Right lobe of liver (tissue), 4 donors: ENCODE measurements around the gene HDAC1.

Experiments used
- POLR2A ChIP-seq: fragments of 450-650 bp; IDR thresholded peaks from one replicate; pipeline ENCODE4 v1.6.1; 2017; ENCODE audit warnings: antibody characterized with exemption, mild to moderate bottlenecking
- TF ChIP-seq, protein P1 (sequence below), 4 donors: fragments of 200-600 bp in 3 of 4; fragments of 450-650 bp in 1 of 4; IDR thresholded peaks; one replicate each; pipeline versions ENCODE4 v1.5.1 to v1.8.0; 2016 to 2022; ENCODE audit warnings: antibody characterized with exemption in 4 of 4, mild to moderate bottlenecking in 2 of 4
- donor health status: DM: no; HTN: no; CAD: no.
- donor health status: DM: no; HTN: no; CAD: no.
- donor health status: DM: no; HTN: yes; CAD: no.

DNA sequence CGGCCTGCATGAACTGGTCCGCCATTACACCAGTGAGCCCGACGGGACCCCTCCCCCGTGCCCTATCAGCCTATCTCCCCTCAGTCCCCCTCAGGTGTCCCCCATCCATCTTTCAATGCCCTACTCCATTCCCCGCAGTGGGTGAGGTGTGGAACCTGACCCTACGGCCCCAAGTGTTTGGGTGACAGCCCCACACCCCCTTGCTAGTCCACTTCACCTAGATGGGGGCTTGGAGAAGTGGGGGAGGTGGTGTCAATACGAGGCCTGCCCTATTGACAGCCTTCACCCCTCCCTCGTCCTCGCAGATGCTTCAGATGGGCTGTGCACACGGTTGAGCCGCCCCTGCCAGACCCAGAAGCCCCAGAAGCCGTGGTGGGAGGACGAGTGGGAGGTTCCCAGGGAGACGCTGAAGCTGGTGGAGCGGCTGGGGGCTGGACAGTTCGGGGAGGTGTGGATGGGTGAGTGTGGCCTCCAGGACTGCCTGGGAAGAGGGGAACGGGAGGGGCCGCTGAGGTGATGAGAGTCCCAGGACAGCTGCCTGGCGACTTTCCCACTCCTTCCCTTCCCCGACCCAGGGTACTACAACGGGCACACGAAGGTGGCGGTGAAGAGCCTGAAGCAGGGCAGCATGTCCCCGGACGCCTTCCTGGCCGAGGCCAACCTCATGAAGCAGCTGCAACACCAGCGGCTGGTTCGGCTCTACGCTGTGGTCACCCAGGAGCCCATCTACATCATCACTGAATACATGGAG, 15.7 kb upstream of the HDAC1 start:
- TF ChIP-seq, protein P1, sequence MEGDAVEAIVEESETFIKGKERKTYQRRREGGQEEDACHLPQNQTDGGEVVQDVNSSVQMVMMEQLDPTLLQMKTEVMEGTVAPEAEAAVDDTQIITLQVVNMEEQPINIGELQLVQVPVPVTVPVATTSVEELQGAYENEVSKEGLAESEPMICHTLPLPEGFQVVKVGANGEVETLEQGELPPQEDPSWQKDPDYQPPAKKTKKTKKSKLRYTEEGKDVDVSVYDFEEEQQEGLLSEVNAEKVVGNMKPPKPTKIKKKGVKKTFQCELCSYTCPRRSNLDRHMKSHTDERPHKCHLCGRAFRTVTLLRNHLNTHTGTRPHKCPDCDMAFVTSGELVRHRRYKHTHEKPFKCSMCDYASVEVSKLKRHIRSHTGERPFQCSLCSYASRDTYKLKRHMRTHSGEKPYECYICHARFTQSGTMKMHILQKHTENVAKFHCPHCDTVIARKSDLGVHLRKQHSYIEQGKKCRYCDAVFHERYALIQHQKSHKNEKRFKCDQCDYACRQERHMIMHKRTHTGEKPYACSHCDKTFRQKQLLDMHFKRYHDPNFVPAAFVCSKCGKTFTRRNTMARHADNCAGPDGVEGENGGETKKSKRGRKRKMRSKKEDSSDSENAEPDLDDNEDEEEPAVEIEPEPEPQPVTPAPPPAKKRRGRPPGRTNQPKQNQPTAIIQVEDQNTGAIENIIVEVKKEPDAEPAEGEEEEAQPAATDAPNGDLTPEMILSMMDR (IDR thresholded peaks at IDR 0.05): no peak
- TF ChIP-seq POLR2A: no peak
